H1 (cell line): ENCODE measurements around the gene PI16. TPM values are rescaled to one million over a fixed set of nuclear protein-coding genes. Genes with fewer than 3 reads are reported as not detected.

Experiments used
- CTCF ChIA-PET: fragments of 300-600 bp; sonication (Branson Sonifier 250); formaldehyde crosslinking; loops from one replicate; lab custom pipeline; 2021; ENCODE audit not compliant: partially characterized antibody; lab: Charles Lee
- POLR2A ChIA-PET: fragments of 300-600 bp; sonication (Branson Sonifier 250); formaldehyde crosslinking; loops from one replicate; lab custom pipeline; 2021; ENCODE audit warnings: inconsistent platforms; ENCODE audit not compliant: partially characterized antibody; lab: Charles Lee
- DNase-seq, 2 experiments: peaks; one replicate each; pipeline versions ENCODE4 v3.0.0 to v3.0.0-alpha.2; 2010 to 2022; ENCODE audit warnings: low spot score in 2 of 2, low read depth in 1 of 2, mixed read lengths in 1 of 2
- FAIRE-seq: peaks from 2 replicates; lab custom pipeline; 2011; peaks lifted over from hg19 to GRCh38; lab: Jason Lieb, UNC
- H2AFZ ChIP-seq: 2 replicates; pipeline ENCODE4 v1.8.1; 2012; ENCODE audit warnings: low read length, inconsistent platforms
- H2AK5ac ChIP-seq: 2 replicates; pipeline ENCODE4 v1.6.1; 2013; ENCODE audit warnings: low read depth, low read length
- H2BK120ac ChIP-seq: replicated peaks from 2 replicates; pipeline ENCODE3; 2013; ENCODE audit warnings: low read depth, low read length, inconsistent platforms
- H2BK12ac ChIP-seq: 2 replicates; pipeline ENCODE4 v1.6.1; 2013; ENCODE audit warnings: low read depth, low read length
- H2BK15ac ChIP-seq: 2 replicates; pipeline ENCODE4 v1.6.1; 2013; ENCODE audit warnings: low read length
- H2BK20ac ChIP-seq: 2 replicates; pipeline ENCODE4 v1.6.1; 2013; ENCODE audit warnings: low read length
- H2BK5ac ChIP-seq: 2 replicates; pipeline ENCODE4 v1.6.1; 2013; ENCODE audit warnings: low read depth, low read length
- H3K14ac ChIP-seq: 2 replicates; pipeline ENCODE4 v1.6.1; 2013; ENCODE audit warnings: inconsistent platforms; ENCODE audit not compliant: insufficient read length
- H3K18ac ChIP-seq: 2 replicates; pipeline ENCODE4 v1.6.1; 2013; ENCODE audit warnings: low read length; ENCODE audit errors: extremely low read depth
- H3K23ac ChIP-seq: 2 replicates; pipeline ENCODE4 v1.6.1; 2013; ENCODE audit warnings: inconsistent platforms; ENCODE audit not compliant: insufficient read length
- H3K23me2 ChIP-seq: 2 replicates; pipeline ENCODE4 v1.6.1; 2013; ENCODE audit warnings: low read depth, low read length
- H3K27ac ChIP-seq: 2 replicates; pipeline ENCODE4 v1.6.1; 2011; ENCODE audit warnings: low read depth, low read length, inconsistent platforms
- H3K27me3 ChIP-seq, 4 experiments: replicated peaks in 1 of 4; 1 replicate in 1 of 4; 2 replicates in 3 of 4; pipeline versions ENCODE4 v1.6.1 to v1.8.1; 2011 to 2013; ENCODE audit warnings: low read length in 3 of 4, mild to moderate bottlenecking in 3 of 4, inconsistent platforms in 2 of 4, mixed read lengths in 2 of 4, moderate library complexity in 1 of 4; ENCODE audit not compliant: control insufficient read depth in 3 of 4, insufficient read depth in 3 of 4; ENCODE audit errors: extremely low read depth in 1 of 4
- H3K36me3 ChIP-seq, 4 experiments: 2 replicates each; pipeline versions ENCODE4 v1.6.1 to v1.8.1; 2011 to 2013; ENCODE audit warnings: mild to moderate bottlenecking in 4 of 4, low read length in 3 of 4, moderate library complexity in 2 of 4, control low read depth in 1 of 4, inconsistent platforms in 1 of 4; ENCODE audit not compliant: insufficient read depth in 4 of 4, control insufficient read depth in 2 of 4
- H3K4ac ChIP-seq: replicated peaks from 2 replicates; pipeline ENCODE3; 2013; ENCODE audit warnings: low read length, low read depth, mixed read lengths, inconsistent platforms; ENCODE audit not compliant: insufficient read length
- H3K4me1 ChIP-seq, 4 experiments: replicated peaks in 1 of 4; 1 replicate in 1 of 4; 2 replicates in 3 of 4; pipeline versions ENCODE4 v1.6.1 to v1.8.1; 2011 to 2013; ENCODE audit warnings: low read length in 3 of 4, inconsistent platforms in 2 of 4, mixed read lengths in 1 of 4; ENCODE audit not compliant: insufficient read depth in 4 of 4, control insufficient read depth in 3 of 4
- H3K4me2 ChIP-seq, 2 experiments: 2 replicates each; pipeline versions ENCODE4 v1.6.1 to v1.8.1; 2011 to 2013; ENCODE audit warnings: low read depth in 2 of 2, low read length in 2 of 2, control low read depth in 1 of 2, inconsistent platforms in 1 of 2, mild to moderate bottlenecking in 1 of 2; ENCODE audit not compliant: insufficient read depth in 1 of 2
- H3K4me3 ChIP-seq, 4 experiments: fragments of 200-600, 300-600 bp in 1 of 4; sonication (generic), shearing (Covaris generic), sonication (Bioruptor Twin) in 1 of 4; 2 replicates each; pipeline versions ENCODE4 v1.5.1 to v1.8.1; 2011 to 2016; ENCODE audit warnings: low read length in 4 of 4, low read depth in 3 of 4, control low read depth in 2 of 4, inconsistent platforms in 2 of 4, mild to moderate bottlenecking in 2 of 4, mixed read lengths in 1 of 4, moderate library complexity in 1 of 4; ENCODE audit not compliant: insufficient read depth in 2 of 4; ENCODE audit errors: extremely low read depth in 1 of 4
- H3K56ac ChIP-seq: replicated peaks from 2 replicates; pipeline ENCODE3; 2013; ENCODE audit warnings: low read depth, mild to moderate bottlenecking, mixed read lengths, low read length, inconsistent platforms; ENCODE audit not compliant: insufficient read length
- H3K79me1 ChIP-seq: 2 replicates; pipeline ENCODE4 v1.6.1; 2013; ENCODE audit warnings: low read depth, low read length, control low read depth
- H3K79me2 ChIP-seq, 2 experiments: 2 replicates each; pipeline versions ENCODE4 v1.6.1 to v1.8.1; 2012 to 2013; ENCODE audit warnings: low read length in 2 of 2, mild to moderate bottlenecking in 2 of 2, inconsistent platforms in 1 of 2; ENCODE audit not compliant: insufficient read depth in 2 of 2, control insufficient read depth in 1 of 2
- H3K9ac ChIP-seq, 4 experiments: replicated peaks in 1 of 4; 1 replicate in 1 of 4; 2 replicates in 3 of 4; pipeline versions ENCODE4 v1.6.1 to v1.8.1; 2011 to 2013; ENCODE audit warnings: low read depth in 3 of 4, low read length in 3 of 4, control low read depth in 2 of 4, mild to moderate bottlenecking in 2 of 4, moderate library complexity in 2 of 4, inconsistent platforms in 1 of 4; ENCODE audit errors: extremely low read depth in 1 of 4
- H3K9me3 ChIP-seq, 2 experiments: 2 replicates each; pipeline versions ENCODE4 v1.6.1 to v1.8.1; 2012 to 2013; ENCODE audit warnings: mild to moderate bottlenecking in 2 of 2, moderate library complexity in 2 of 2, control low read depth in 1 of 2, inconsistent platforms in 1 of 2, low read depth in 1 of 2, low read length in 1 of 2, mixed read lengths in 1 of 2; ENCODE audit not compliant: insufficient read depth in 2 of 2
- H4K20me1 ChIP-seq, 2 experiments: replicated peaks in 1 of 2; 2 replicates each; pipeline versions ENCODE3 to v1.8.1; 2011 to 2013; ENCODE audit warnings: inconsistent platforms in 2 of 2, low read length in 2 of 2, mild to moderate bottlenecking in 1 of 2; ENCODE audit not compliant: insufficient read depth in 2 of 2, control insufficient read depth in 1 of 2
- H4K5ac ChIP-seq: 2 replicates; pipeline ENCODE4 v1.6.1; 2013; ENCODE audit warnings: low read length, low read depth, mixed read lengths, inconsistent platforms; ENCODE audit not compliant: insufficient read length
- H4K8ac ChIP-seq: 2 replicates; pipeline ENCODE4 v1.8.0; 2013; ENCODE audit warnings: mild to moderate bottlenecking, moderate library complexity, low read length, inconsistent platforms; ENCODE audit not compliant: insufficient read depth; ENCODE audit errors: extremely low read depth
- H4K91ac ChIP-seq: replicated peaks from 2 replicates; pipeline ENCODE3; 2013; ENCODE audit warnings: low read length, mixed read lengths, inconsistent platforms; ENCODE audit not compliant: insufficient read length
- CTCF ChIP-seq, 3 experiments: IDR thresholded peaks; 1 replicate in 2 of 3; 2 replicates in 1 of 3; pipeline versions ENCODE4 v1.5.1 to v1.6.1; 2011; ENCODE audit warnings: low read length in 3 of 3, mild to moderate bottlenecking in 3 of 3, inconsistent platforms in 2 of 3, low read depth in 1 of 3, moderate library complexity in 1 of 3; ENCODE audit not compliant: insufficient read depth in 1 of 3; ENCODE audit errors: control extremely low read depth in 1 of 3
- JUND ChIP-seq: IDR thresholded peaks from 2 replicates; pipeline ENCODE4 v1.6.1; 2011; ENCODE audit warnings: mild to moderate bottlenecking, improper control_type of control experiment, low read length
- KDM5A ChIP-seq: fragments of 200-600 bp; IDR thresholded peaks from 2 replicates; pipeline ENCODE4 v1.7.1; 2012; ENCODE audit warnings: mild to moderate bottlenecking, low read length, inconsistent platforms, mixed read lengths
- POLR2AphosphoS5 ChIP-seq: IDR thresholded peaks from 2 replicates; pipeline ENCODE4 v1.6.1; 2011; ENCODE audit warnings: low read depth, low read length
- RAD21 ChIP-seq, 2 experiments: IDR thresholded peaks in 1 of 2; conservative IDR thresholded peaks in 1 of 2; 2 replicates each; pipeline ENCODE4 v1.6.1; 2011; ENCODE audit warnings: low read depth in 2 of 2, low read length in 2 of 2, improper control_type of control experiment in 1 of 2, inconsistent platforms in 1 of 2, mild to moderate bottlenecking in 1 of 2, moderate library complexity in 1 of 2
- SIN3A ChIP-seq, 2 experiments: IDR thresholded peaks in 1 of 2; conservative IDR thresholded peaks in 1 of 2; 2 replicates each; pipeline ENCODE4 v1.6.1; 2011 to 2012; ENCODE audit warnings: low read length in 2 of 2, improper control_type of control experiment in 1 of 2, low read depth in 1 of 2, mild to moderate bottlenecking in 1 of 2
- SIRT6 ChIP-seq: IDR thresholded peaks from one replicate; pipeline ENCODE4 v1.7.1; 2012; ENCODE audit warnings: low read length, inconsistent platforms
- SRF ChIP-seq: IDR thresholded peaks from 2 replicates; pipeline ENCODE4 v1.6.1; 2011; ENCODE audit warnings: mild to moderate bottlenecking, low read depth, low read length, moderate library complexity
- WGBS, 2 experiments: shearing (Covaris generic) in 1 of 2; methylation state at CpG; one replicate each; pipeline versions ENCODE4 v1.1.6 to v1.1.7; 2013 to 2015; ENCODE audit warnings: low lambda C conversion rate in 2 of 2, mixed read lengths in 2 of 2, inconsistent platforms in 1 of 2, low coverage in 1 of 2, missing lambda C conversion rate in 1 of 2; ENCODE audit not compliant: insufficient replicate concordance in 2 of 2, insufficient coverage in 1 of 2, insufficient read length in 1 of 2; ENCODE audit errors: extremely low coverage in 1 of 2, missing lambda C conversion rate in 1 of 2; 5-methylcytosine and 5-hydroxymethylcytosine counted together
- polyA plus RNA-seq, 7 experiments: library from polyadenylated mRNA; depleted of rRNA in 3 of 7; stranded (reverse) in 5 of 7; unstranded in 2 of 7; fragments of >200 nt in 5 of 7; fragments of 200-250 nt in 2 of 7; gene quantifications; 1 replicate in 5 of 7; 2 replicates in 1 of 7; 4 replicates in 1 of 7; pipeline versions ENCODE4 v1.2.1 to v1.2.3, GENCODE V29; 2011 to 2013; ENCODE audit warnings: missing spikeins in 2 of 7, mixed read lengths in 2 of 7
- total RNA-seq: library from RNA; stranded (reverse); fragmentation: NEBNext Ultra II Directional; extraction: Animal tissue kit (Norgen Biotek cat#: 25700); gene quantifications from 2 replicates; pipeline ENCODE4 v1.2.1, GENCODE V29; 2021

The PI16 gene
- total and polyA plus RNA-seq, 2 of the 8 experiments (the other 6 are each of a cell fraction or from before 2014, with no cell fraction given) = 0.05 TPM; not detected in 1

- Histone ChIP-seq H3K4me1 (no peaks in the 10 kb centered on the region), H3K79me2 (no peaks in the 10 kb centered on the region), H3K14ac (no peak overlapping the region), H3K18ac (no peak overlapping the region), H2BK20ac (no peak overlapping the region), H3K9ac (no peak overlapping the region), H3K79me1 (no peaks in the 10 kb centered on the region), H3K27me3 (no peaks in the 10 kb centered on the region), H2BK120ac (no peak overlapping the region), H3K4me2 (no peak overlapping the region), H2AFZ (no peak overlapping the region), H3K56ac (no peak overlapping the region), H3K23me2 (no peaks in the 10 kb centered on the region), H4K20me1 (peaks cover 0 to 2% of the 10 kb centered on the region in 2 experiments), H4K8ac (0 out of 2 replicates have a peak overlapping the region, but pooled peaks have one; percentile 62), H2BK12ac (no peak overlapping the region), H3K4me3 (no peak overlapping the region), H2AK5ac (no peak overlapping the region), H3K9me3 (no peaks in the 10 kb centered on the region), H2BK15ac (no peak overlapping the region), H3K23ac (no peak overlapping the region), H2BK5ac (no peak overlapping the region), H4K91ac (no peak overlapping the region), H3K27ac (no peak overlapping the region), H3K4ac (no peak overlapping the region), H3K36me3 (no peaks in the 10 kb centered on the region), H4K5ac (no peak overlapping the region)
- FAIRE-seq (no peak), DNase-seq (no peak)
- POLR2A ChIA-PET = interaction anchor here (0.6 to 0.9 kb wide), 2 partner anchors 23 to 34 kb away, joined by 3 to 4 read pairs; no protein-coding TSS in a partner anchor
- WGBS, 2 experiments = 85% methylated on average over 10 of the region's 10 CpGs; no CpG with 5 or more reads in 1 of the 2 experiments
- CTCF ChIA-PET = interaction anchor here (0.5 to 1.7 kb wide), 5 partner anchors 12 to 454 kb away, joined by 3 to 11 read pairs (median 4); partner anchors contain the start of gene C6orf89
- TF ChIP-seq SIN3A (conservative IDR thresholded peaks at IDR 0.05 in 1 of 2, IDR thresholded peaks at IDR 0.05 in 1 of 2; ENCODE audit: low read depth in 1 of 2, low read length in 2 of 2) (no peak), RAD21 (IDR thresholded peaks at IDR 0.05 in 1 of 2, conservative IDR thresholded peaks at IDR 0.05 in 1 of 2; ENCODE audit: low read depth in 2 of 2, low read length in 2 of 2) (no peak), POLR2AphosphoS5 (no peak), CTCF (IDR thresholded peaks at IDR 0.05; ENCODE audit: control extremely low read depth in 1 of 3, insufficient read depth in 1 of 3, low read depth in 1 of 3, low read length in 3 of 3) (no peak), KDM5A (no peak), SIRT6 (no peak), JUND (no peak), SRF (no peak)
Measured at GRCh38 chr6:36926708-36927513, 27.6 kb upstream of the PI16 start.
